Measurements from ENCODE around the gene MBNL2. TPM values are rescaled to one million over a fixed set of nuclear protein-coding genes. Genes with fewer than 3 reads are reported as not detected.

Gene MBNL2
- total and polyA plus RNA-seq, 2 of the 4 experiments (the other 2 are of a cell fraction) = 26.9 to 103 TPM

DNA sequence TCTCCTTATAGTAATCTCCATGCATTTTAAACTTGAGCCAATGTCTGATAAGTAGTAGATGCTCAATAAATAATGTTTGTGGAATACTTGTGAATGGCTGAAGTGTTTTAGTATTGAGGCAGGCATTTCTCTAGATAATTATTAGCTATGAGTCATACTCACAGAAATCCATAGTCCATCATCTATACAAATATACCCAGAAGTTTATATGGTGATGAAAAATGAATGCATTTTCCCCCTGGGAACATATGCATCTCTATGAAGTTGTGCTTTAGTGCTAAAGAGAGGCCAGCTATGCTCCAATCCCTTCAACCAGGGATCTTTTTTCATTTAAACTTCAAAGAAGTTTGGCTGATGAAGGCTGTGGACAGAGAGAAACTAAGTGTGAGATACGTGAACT, 17.2 kb downstream of the MBNL2 start:
- WGBS, 2 experiments (ENCODE audit: extremely low coverage in 2 of 2, insufficient read length in 1 of 2) = no CpG with 5 or more reads among the region's 1 CpG
- peaks cover 34% of the 10 kb centered on the region for H3K4me1 ChIP-seq (ENCODE audit: control insufficient read depth, insufficient read depth, low read length)
- peak overlapping the region in 1 of 2 experiments; percentile 6; a peak in 1 of 4 replicates for H4K8ac ChIP-seq (ENCODE audit: low read depth in 2 of 2, low read length in 2 of 2)
- ATAC-seq (ENCODE audit: low read depth) = peak; percentile 28
- no peak overlapping the region for H3K4me3 ChIP-seq (ENCODE audit: insufficient read depth, low read depth, low read length)
- ChIA-PET POLR2A (ENCODE audit: unreplicated experiment) (no interaction called here), CTCF (interaction anchor here (1.2 kb wide), 1 partner anchor 16 kb away, joined by 3 read pairs; no protein-coding TSS in a partner anchor)
- peaks cover 84% of the 10 kb centered on the region for H4K20me1 ChIP-seq (ENCODE audit: insufficient read depth, low read length)
- no peak overlapping the region for H4K5ac ChIP-seq (ENCODE audit: low read depth, low read length)
- H2BK20ac ChIP-seq (ENCODE audit: low read depth, low read length) = peak overlapping the region; percentile 17; the same call in 1 of the 2 replicates
- H2BK120ac ChIP-seq (ENCODE audit: low read depth, low read length) = no peak overlapping the region
- H3K14ac ChIP-seq (replicated peaks; ENCODE audit: low read depth, low read length) = no peak overlapping the region
- no peaks in the 10 kb centered on the region for H3K27me3 ChIP-seq (ENCODE audit: control insufficient read depth, insufficient read depth, low read length)
- H3K27ac ChIP-seq (ENCODE audit: insufficient read depth, low read length) = no peak overlapping the region
- no peak for DNase-seq
- no peak overlapping the region for H3K18ac ChIP-seq (ENCODE audit: low read depth, low read length)
- in situ Hi-C loops (cut with MboI; ENCODE audit: low sequenced_read_pairs) (loop anchor here (10.0 kb wide), 1 partner anchor 105 kb away; no protein-coding TSS in a partner anchor), dilution Hi-C loops (cut with HindIII; ENCODE audit: low sequenced_read_pairs, unreplicated experiment) (no loop called here), intact Hi-C loops (cut with micrococcal nuclease) (no loop called here)
- H3K56ac ChIP-seq (ENCODE audit: extremely low read depth, insufficient read depth, low read length) = no peak overlapping the region
- no peak overlapping the region for H2AFZ ChIP-seq (replicated peaks; ENCODE audit: low read length, poor library complexity)
- H3K23ac ChIP-seq (ENCODE audit: low read depth, low read length) = peak overlapping the region; percentile 18; the same call in 1 of the 2 replicates
- H3K79me1 ChIP-seq (ENCODE audit: low read depth in 1 of 2, low read length in 2 of 2) = peaks cover 33 to 94% of the 10 kb centered on the region in 2 experiments
- no peak overlapping the region; the same call in 1 of the 2 replicates for H3K4ac ChIP-seq (ENCODE audit: low read depth, low read length)
- H3K9me3 ChIP-seq (ENCODE audit: control insufficient read depth, insufficient read depth, low read length) = no peaks in the 10 kb centered on the region
- H2BK5ac ChIP-seq (ENCODE audit: low read depth, low read length, poor library complexity, severe bottlenecking) = no peak overlapping the region
- peaks cover 51% of the 10 kb centered on the region for H3K9me1 ChIP-seq (ENCODE audit: insufficient read depth, low read length)
- no peak overlapping the region for H2BK15ac ChIP-seq (ENCODE audit: low read depth, low read length)
- BruUV-seq (replicated peaks) = no TSS peak
- H2AK9ac ChIP-seq (replicated peaks; ENCODE audit: low read depth, low read length, poor library complexity) = no peak overlapping the region
- no peak overlapping the region for H4K91ac ChIP-seq (ENCODE audit: insufficient read depth, low read depth, low read length)
- no peak overlapping the region for H3K9ac ChIP-seq (ENCODE audit: low read depth, low read length)
- no peak overlapping the region; the same call in 1 of the 2 replicates for H3K4me2 ChIP-seq (ENCODE audit: low read depth, low read length)
- TF ChIP-seq NFE2L2 (IDR thresholded peaks at IDR 0.05; ENCODE audit: low read depth, low read length) = no peak
- TF ChIP-seq FOS (IDR thresholded peaks at IDR 0.05; ENCODE audit: low read depth, low read length) = peak; percentile 29; the same call in 1 of the 2 replicates
- peaks cover 13% of the 10 kb centered on the region; the same call in 1 of the 2 replicates for H3K36me3 ChIP-seq (ENCODE audit: control insufficient read depth, insufficient read depth, low read length)
- no peak overlapping the region for H2AK5ac ChIP-seq (ENCODE audit: low read depth, low read length)

All from IMR-90 (cell line).